PC-3 (cell line): ENCODE results near the gene PPRC1. TPM values are rescaled to one million over a fixed set of nuclear protein-coding genes. Genes with fewer than 3 reads are reported as not detected.

Experiments used
- ATAC-seq: fragments of 200-7000 bp; cut with Tn5 transposase; 2 replicates; pipeline ENCODE4 v1.9.1; 2020; ENCODE audit warnings: mild to moderate bottlenecking, moderate library complexity
- BruUV-seq: library from RNA; stranded (reverse); fragments of 400-500 nt; replicated peaks from 2 replicates; lab custom pipeline; 2021; lab: Mats Ljungman, UMichigan
- CTCF ChIA-PET: fragments of 300-600 bp; sonication (Branson Sonifier 250); formaldehyde crosslinking; loops from one replicate; lab custom pipeline; 2022; ENCODE audit warnings: antibody characterized with exemption; lab: Charles Lee
- POLR2A ChIA-PET: fragments of 300-600 bp; sonication (Branson Sonifier 250); formaldehyde crosslinking; loops from one replicate; lab custom pipeline; 2022; ENCODE audit warnings: antibody characterized with exemption; ENCODE audit not compliant: unreplicated experiment; lab: Charles Lee
- DNase-seq: peaks from one replicate; pipeline ENCODE4 v3.0.0-alpha.2; 2015
- H2AFZ ChIP-seq: fragments of 300-600 bp; sonication (generic); 2 replicates; pipeline ENCODE4 v1.6.0; 2016; ENCODE audit warnings: antibody characterized with exemption, low read length
- H3F3A ChIP-seq: fragments of 300-600 bp; sonication (generic); one replicate; pipeline ENCODE4 v1.6.0; 2017; ENCODE audit warnings: antibody characterized with exemption, low read length, control low read depth, mild to moderate bottlenecking; ENCODE audit not compliant: unreplicated experiment
- H3K27ac ChIP-seq: fragments of 300-600 bp; sonication (generic); 2 replicates; pipeline ENCODE4 v1.5.1; 2016; ENCODE audit warnings: mild to moderate bottlenecking, low read length
- H3K27me3 ChIP-seq: fragments of 300-600 bp; sonication (generic); 2 replicates; pipeline ENCODE4 v1.6.1; 2016; ENCODE audit warnings: low read length, mixed read lengths
- H3K36me3 ChIP-seq: fragments of 300-600 bp; sonication (generic); 2 replicates; pipeline ENCODE4 v1.6.1; 2016; ENCODE audit warnings: low read depth, mixed run types, low read length, mixed read lengths
- H3K4me1 ChIP-seq: fragments of 300-600 bp; sonication (generic); 2 replicates; pipeline ENCODE4 v1.5.1; 2016; ENCODE audit warnings: low read length; ENCODE audit not compliant: insufficient read depth
- H3K4me2 ChIP-seq: fragments of 300-600 bp; sonication (generic); 2 replicates; pipeline ENCODE4 v1.6.0; 2016; ENCODE audit warnings: low read length
- H3K4me3 ChIP-seq: fragments of 300-600 bp; sonication (generic); 2 replicates; pipeline ENCODE4 v1.5.1; 2016; ENCODE audit warnings: mild to moderate bottlenecking, low read length, mixed read lengths
- H3K79me2 ChIP-seq: fragments of 300-600 bp; sonication (generic); 2 replicates; pipeline ENCODE4 v1.6.1; 2017; ENCODE audit warnings: low read length, mixed read lengths
- H3K9ac ChIP-seq: fragments of 300-600 bp; sonication (generic); 2 replicates; pipeline ENCODE4 v1.6.0; 2016; ENCODE audit warnings: mild to moderate bottlenecking, low read length
- H3K9me2 ChIP-seq: fragments of 300-600 bp; sonication (generic); replicated peaks from 2 replicates; pipeline ENCODE4 v1.6.1; 2016; ENCODE audit warnings: mixed run types, low read length, mixed read lengths
- H3K9me3 ChIP-seq: fragments of 300-600 bp; sonication (generic); 2 replicates; pipeline ENCODE4 v1.6.1; 2016; ENCODE audit warnings: low read length, mixed read lengths
- H4K20me1 ChIP-seq: fragments of 300-600 bp; sonication (generic); 2 replicates; pipeline ENCODE4 v1.6.1; 2016; ENCODE audit warnings: low read length, mixed read lengths
- CTCF ChIP-seq: fragments of 300-600 bp; sonication (generic); conservative IDR thresholded peaks from 2 replicates; pipeline ENCODE4 v1.5.1; 2017; ENCODE audit warnings: antibody characterized with exemption, low read depth, mild to moderate bottlenecking, low read length
- EZH2 ChIP-seq: fragments of 300-600 bp; sonication (generic); IDR thresholded peaks from one replicate; pipeline ENCODE4 v1.6.1; 2017; ENCODE audit warnings: antibody characterized with exemption, mild to moderate bottlenecking, low read length; ENCODE audit not compliant: unreplicated experiment
- EZH2phosphoT487 ChIP-seq: fragments of 300-600 bp; sonication (generic); IDR thresholded peaks from 2 replicates; pipeline ENCODE4 v1.6.1; 2018; ENCODE audit warnings: mild to moderate bottlenecking, antibody characterized with exemption, low read length, borderline replicate concordance
- intact Hi-C: fragments of 100-400 bp; cut with micrococcal nuclease; formaldehyde crosslinking; loops from 2 replicates; pipeline ENCODE4 v1.9.0; 2023
- total RNA-seq: library from RNA; depleted of rRNA; stranded (reverse); fragments of >200 nt; gene quantifications from 2 replicates; pipeline ENCODE4 v1.2.3, GENCODE V29; 2014

The PPRC1 gene
- total RNA-seq, 1 experiment from 2014 or later = 27.6 TPM

GRCh38 chr10:102163342-102163989, 30.6 kb downstream of the PPRC1 start:
- no peaks in the 10 kb centered on the region for H3K9me3 ChIP-seq
- H3K79me2 ChIP-seq = no peaks in the 10 kb centered on the region
- no peak overlapping the region for H2AFZ ChIP-seq
- no peaks in the 10 kb centered on the region for H3K27me3 ChIP-seq
- H3K9me2 ChIP-seq = no peaks in the 10 kb centered on the region
- BruUV-seq = no TSS peak
- peaks cover 4% of the 10 kb centered on the region for H3F3A ChIP-seq
- H3K36me3 ChIP-seq = peaks cover 54% of the 10 kb centered on the region
- no peak overlapping the region for H3K9ac ChIP-seq
- no peak overlapping the region for H3K4me3 ChIP-seq
- DNase-seq = no peak
- H4K20me1 ChIP-seq = 0 out of 2 replicates have a peak, but pooled peaks cover 7% of the 10 kb centered on the region
- no peak for ATAC-seq
- TF ChIP-seq CTCF = no peak
- no peak for TF ChIP-seq EZH2phosphoT487
- TF ChIP-seq EZH2 = no peak
- intact Hi-C loops = no loop called here
- no peak overlapping the region for H3K4me2 ChIP-seq
- CTCF ChIA-PET = no interaction called here
- no peaks in the 10 kb centered on the region for H3K4me1 ChIP-seq
- H3K27ac ChIP-seq = no peak overlapping the region
- POLR2A ChIA-PET = no interaction called here

- Histone ChIP-seq H4K20me1 (no peaks in the 10 kb centered on the region), H3K4me2 (no peak overlapping the region), H3K9ac (no peak overlapping the region), H3K4me1 (no peaks in the 10 kb centered on the region; the same call in 1 of the 2 replicates), H3K9me2 (no peaks in the 10 kb centered on the region), H3K4me3 (no peak overlapping the region), H3K79me2 (no peaks in the 10 kb centered on the region), H3K27ac (no peak overlapping the region), H3K36me3 (peaks cover 12% of the 10 kb centered on the region; the same call in 1 of the 2 replicates), H3F3A (no peaks in the 10 kb centered on the region), H2AFZ (no peak overlapping the region), H3K9me3 (no peaks in the 10 kb centered on the region), H3K27me3 (no peaks in the 10 kb centered on the region)
- POLR2A ChIA-PET = no interaction called here
- DNase-seq (no peak), ATAC-seq (no peak)
- CTCF ChIA-PET = no interaction called here
- TF ChIP-seq EZH2 = no peak
- no peak for TF ChIP-seq CTCF
- TF ChIP-seq EZH2phosphoT487 = no peak
- intact Hi-C loops = loop anchor here (2.0 kb wide), 1 partner anchor 179 kb away; no protein-coding TSS in a partner anchor
- no TSS peak for BruUV-seq
These were observed 35.0 kb downstream of the PPRC1 start for GRCh38 chr10:102167861-102168260.

GRCh38 chr10:102170602-102171001, 37.8 kb downstream of the PPRC1 start:
- ATAC-seq = no peak

More at GRCh38 chr10:102170602-102171001, 37.8 kb downstream of the PPRC1 start:
- TF ChIP-seq CTCF = no peak
- TF ChIP-seq EZH2phosphoT487 = no peak
- TF ChIP-seq EZH2 = no peak
- no peaks in the 10 kb centered on the region for H3K36me3 ChIP-seq
- no peaks in the 10 kb centered on the region; the same call in 1 of the 2 replicates for H3K4me1 ChIP-seq
- no peak overlapping the region for H2AFZ ChIP-seq
- intact Hi-C loops = no loop called here
- no peak overlapping the region for H3K27ac ChIP-seq
- no peak for DNase-seq
- no peaks in the 10 kb centered on the region for H3F3A ChIP-seq
- BruUV-seq = no TSS peak
- no peaks in the 10 kb centered on the region for H3K79me2 ChIP-seq
- H3K27me3 ChIP-seq = no peaks in the 10 kb centered on the region
- no peaks in the 10 kb centered on the region for H4K20me1 ChIP-seq
- H3K4me3 ChIP-seq = no peak overlapping the region
- H3K4me2 ChIP-seq = no peak overlapping the region
- POLR2A ChIA-PET = no interaction called here
- no peak overlapping the region for H3K9ac ChIP-seq
- no peaks in the 10 kb centered on the region for H3K9me2 ChIP-seq
- no peaks in the 10 kb centered on the region for H3K9me3 ChIP-seq
- CTCF ChIA-PET = interaction anchor here (1.3 to 1.6 kb wide), 4 partner anchors 52 to 177 kb away, joined by 3 to 9 read pairs (median 6); no protein-coding TSS in a partner anchor
